RPMI8226 (cell line): Measurements from ENCODE around the gene SLC25A21.
"Not testable (repeated sequence)": the region's sequence is repeated elsewhere in the genome, so short reads cannot be mapped to it uniquely, and the experiment has no call there.

Source experiments
- DNase-seq: peaks from one replicate; pipeline ENCODE4 v3.0.0-alpha.2; 2015

The SLC25A21 gene

DNA sequence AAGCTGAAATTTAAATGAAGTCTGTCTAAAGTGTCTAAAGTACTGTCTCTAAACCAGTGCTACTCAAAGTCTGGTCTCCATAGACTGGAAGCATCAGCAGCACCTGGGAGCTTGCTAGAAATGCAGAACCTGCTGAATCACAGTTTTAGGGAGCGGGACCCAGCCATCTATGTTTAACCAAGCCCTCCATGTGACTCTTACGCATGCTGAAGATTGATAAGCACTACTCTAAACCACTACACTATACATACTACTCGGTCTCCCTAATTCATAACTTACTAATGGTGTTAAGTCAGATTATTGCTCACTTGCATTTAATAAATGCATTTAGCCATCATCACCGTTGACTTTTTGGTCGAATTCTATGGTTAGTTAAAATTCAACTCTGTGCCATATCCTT lies 88.8 kb downstream of the SLC25A21 start:
- no peak for DNase-seq

DNA sequence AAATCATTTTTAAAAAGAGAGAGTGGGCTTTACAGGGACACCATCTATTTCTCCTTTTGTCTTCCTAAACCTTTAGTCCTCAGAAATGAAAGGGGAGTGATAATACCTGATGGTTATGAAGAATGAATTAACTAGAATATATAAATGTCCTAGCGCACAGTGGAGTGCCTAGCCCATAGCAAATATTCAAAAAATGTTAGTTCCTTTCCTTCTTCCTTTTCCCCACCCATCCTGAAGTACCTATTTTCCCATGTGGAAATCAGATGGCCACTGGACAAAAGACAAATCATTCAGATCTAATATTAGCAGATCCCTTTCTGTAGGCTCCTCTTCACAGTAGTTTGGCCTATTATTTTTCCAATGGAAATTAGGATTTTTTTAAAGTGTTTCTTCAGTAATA lies 90.0 kb downstream of the SLC25A21 start:
- DNase-seq: no peak

DNA sequence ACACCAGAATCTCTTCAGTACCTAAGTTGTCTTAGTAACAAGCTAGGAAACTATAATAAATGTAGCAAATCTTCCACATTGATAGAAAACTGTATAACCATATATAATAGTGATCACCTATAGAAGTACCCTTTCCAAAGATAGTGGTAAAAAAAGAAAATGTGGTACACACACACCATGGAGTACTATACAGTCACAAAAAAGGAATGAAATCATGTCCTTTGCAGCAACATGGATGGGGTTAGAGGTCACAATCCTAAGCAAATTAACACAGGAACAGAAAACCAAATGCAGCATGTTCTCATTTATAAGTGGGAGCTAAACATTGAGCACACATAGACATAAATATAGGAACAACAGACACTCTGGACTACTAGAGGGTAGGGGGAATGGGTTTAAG lies 90.5 kb downstream of the SLC25A21 start:
- no peak for DNase-seq

DNA sequence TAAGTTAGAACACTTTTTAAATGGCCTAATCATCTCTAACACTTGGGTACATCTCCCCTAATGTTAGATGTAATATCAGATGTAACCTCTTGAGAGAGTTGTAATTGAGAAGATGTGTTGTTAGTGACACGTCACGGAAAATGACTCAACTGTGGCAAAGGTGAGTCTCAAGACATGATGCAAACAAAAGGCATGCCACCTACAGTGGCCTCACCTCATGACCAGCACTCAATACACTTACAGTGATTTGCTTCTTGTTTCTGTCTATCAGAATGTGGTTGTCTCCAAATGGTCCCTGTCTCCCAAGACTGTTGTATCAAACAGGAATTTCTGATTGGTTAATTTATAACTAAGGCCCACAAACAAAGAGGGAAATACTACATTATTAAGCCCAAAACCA lies 91.2 kb downstream of the SLC25A21 start:
- DNase-seq: no peak

DNA sequence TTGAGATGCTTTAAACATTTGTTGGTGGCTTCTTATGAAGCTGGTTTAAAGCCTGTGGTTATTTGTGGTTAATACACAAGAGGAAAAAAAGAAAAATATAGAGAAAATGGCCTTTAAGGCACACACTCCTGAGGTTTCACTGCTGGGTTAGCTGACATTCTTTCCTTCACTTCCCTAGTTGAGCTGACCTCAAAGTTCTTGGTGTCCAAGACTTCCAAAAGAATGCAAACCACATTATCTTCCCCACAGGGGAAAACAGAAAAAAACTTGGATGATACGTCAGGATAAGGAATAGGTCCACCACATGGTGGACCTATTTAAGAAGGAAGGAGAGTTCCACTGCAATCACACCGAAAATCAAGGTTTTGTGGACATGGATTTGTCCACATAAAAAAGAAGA lies 94.3 kb downstream of the SLC25A21 start:
- no peak for DNase-seq

DNA sequence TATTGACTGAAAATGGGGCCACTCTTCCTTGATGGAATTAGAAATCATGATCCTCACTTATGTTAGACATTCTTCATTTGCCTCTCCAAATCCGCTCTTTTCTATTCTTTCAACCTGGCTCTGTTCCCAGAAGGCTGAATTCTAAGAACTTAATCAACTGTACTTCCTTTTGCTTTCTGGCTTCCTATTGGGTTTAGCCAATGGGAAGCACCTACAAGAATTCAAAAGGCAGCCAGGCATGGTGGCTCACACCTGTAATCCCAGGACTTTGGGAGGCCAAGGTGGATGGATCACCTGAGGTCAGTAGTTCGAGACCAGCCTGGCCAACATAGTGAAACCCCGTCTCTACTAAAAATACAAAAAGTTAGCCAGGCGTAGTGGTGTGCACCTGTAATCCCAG lies 98.1 kb downstream of the SLC25A21 start:
- not testable (repeated sequence) for DNase-seq

DNA sequence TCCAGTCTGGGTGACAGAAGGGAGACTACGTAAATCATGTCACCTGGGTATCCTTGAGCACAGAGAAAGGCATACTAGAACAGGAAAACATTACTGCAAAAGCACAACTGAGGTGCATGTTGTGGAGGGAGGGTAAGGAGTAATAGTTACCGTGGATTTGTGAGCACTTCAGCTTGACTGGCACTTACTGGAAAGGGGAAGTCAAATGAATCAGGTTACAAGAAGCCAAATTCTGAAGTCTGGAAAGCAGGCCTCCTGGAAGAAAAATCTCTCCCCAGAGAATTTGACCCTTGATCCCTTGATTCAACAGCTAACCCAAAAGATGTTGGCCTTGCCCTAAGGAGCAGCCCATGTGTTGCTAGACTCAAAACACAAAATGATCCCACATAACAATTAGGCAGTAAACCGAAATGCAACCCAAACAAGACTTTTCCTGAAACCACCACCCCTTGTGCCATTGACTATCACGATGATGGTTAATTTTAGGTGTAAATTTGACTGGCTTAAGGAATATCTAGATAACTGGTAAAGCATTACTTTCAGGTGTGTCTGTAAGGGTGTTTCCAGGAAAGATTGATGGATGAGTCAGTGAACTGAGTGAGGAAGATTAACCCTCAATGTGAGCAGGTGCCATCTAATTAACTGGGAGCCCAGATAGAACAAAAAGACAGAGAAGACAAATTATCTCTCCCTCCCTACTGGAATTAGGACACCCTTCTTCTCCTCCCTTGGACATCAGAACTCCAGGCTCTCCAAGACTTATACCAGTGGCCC lies 108.8 kb downstream of the SLC25A21 start:
- DNase-seq: no peak

DNA sequence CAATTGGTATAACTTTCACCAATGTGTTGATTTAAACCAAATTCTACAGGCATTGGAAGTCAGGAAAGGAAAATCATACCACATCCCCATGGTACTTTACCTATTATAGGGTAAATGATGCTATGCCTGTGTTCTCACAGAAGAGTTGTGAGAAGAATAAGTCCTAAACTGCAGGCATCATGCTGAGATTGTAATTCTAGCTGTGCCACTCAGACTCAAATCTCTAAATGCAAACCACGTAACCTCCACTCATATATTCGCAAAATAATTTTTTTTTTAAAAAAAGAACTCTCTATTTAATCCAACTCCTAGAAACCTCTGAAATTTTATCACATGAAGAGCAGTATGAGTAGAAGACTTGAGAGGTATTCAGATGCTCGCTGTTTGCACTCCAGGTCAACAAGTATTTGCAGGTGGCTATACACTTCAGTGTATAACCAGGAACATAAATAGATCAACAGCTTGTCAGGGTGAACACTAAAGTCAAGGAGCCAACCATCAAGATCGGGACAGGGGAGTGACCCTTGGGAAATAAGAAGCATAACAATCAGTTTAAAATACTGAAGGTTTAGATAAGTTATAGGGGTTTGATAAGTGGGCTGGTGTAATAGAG lies 110.1 kb downstream of the SLC25A21 start:
- DNase-seq: no peak

DNA sequence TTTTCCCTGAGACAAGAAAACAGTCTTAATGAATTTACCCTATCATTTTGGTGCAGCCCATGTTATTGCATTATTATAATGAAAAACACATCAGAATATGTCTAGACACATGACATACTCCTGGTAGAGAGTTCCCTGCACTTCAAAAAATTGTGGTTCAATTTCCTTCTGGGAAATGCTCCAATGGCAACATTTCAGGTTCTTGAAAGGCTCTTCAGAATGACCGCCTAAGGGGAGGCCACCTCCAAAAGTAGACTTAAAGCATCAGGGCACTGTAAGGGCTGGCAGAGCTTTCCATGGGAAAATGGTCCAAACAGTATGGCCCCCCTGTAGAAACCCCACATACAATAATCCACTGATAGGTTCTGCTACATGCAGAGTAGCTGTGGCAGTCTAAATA lies 110.7 kb downstream of the SLC25A21 start:
- no peak for DNase-seq

DNA sequence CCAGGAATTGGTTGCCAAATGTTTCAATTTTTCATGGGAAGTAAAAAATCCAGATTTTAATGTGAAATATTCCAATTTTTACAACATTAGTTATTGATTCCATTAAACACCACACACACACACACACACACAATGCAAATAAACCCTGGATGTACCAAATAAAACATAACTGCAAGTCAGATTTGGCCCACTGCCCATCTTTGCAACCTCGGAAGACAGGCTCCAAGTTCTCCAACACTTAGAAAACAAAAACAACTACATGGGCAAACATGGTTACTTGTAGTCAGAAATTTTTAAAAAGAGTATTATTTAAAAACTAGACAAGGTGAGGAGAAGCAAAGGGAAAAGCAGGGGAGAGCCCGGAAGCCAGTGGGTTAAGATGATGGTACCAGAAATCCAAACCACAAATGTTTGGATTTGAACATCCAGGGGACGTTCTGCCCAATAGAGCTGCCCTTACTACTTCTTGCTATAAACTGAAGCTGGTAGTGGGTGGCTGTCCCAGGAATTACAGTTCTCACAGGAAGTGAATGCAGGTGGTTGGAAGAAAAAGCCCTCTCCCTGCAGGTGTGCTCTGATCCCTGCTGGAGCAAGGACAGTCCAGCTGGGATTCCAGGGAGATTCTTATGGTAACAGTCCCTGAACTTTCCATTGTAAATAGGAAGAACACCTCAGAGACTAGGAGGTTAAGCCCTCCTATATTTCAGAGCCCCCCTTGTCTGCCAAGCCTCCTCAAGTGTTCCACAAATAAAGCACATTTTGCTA lies 111.7 kb downstream of the SLC25A21 start:
- DNase-seq: no peak

DNA sequence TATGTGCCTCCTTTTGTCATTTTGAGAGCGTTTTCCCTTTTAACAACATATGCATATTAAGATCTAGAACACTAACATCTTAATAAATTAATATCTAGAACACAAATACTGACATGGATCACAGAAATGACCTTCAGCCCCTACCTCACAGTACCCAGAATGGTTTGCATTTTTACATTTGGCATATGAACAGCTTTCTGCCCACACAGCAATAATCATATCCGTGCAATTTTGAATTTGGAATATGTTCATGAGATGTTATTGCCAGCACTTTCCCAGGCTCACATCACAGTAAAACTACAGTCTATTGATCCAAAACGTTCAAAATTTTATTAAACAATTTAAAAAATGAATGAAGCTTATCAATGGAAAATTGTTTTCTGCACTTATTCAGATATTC lies 114.6 kb downstream of the SLC25A21 start:
- DNase-seq: no peak

DNA sequence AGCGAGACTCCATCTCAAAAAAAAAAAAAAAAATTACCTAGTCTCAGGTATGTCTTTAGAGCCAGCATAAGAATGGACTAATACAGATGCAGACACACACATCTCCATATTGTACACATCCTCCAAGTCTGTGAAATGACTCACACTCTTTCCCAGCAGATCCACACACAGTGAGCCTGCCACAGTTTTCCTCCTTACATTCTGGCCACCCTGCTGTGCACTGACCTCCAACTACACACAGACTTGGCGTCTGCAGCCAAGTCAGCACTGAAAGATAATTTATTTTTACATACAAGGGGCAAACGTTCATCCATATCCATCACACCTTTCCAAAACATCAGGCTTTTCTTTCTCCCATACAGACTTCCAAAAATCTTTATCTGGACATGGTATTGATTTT lies 115.9 kb downstream of the SLC25A21 start:
- DNase-seq: no peak

DNA sequence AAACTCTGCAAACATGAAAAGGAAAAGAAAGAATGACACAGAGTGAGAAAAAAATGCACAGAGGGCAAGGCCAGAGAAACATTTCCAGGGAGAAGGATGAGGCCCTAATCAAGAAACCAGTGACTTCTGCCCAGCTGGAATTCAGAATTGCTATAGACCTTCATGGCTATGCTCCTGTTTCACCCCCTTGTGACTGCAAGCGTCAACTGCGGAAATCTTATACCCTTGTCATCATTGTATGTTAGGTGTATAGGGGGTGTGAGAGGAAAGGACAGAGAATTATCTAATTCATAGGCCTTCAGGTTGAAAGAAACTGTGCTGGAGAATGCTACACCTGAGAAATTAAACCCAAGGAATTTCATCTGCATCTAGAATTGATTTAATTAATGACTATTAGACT lies 117.5 kb downstream of the SLC25A21 start:
- no peak for DNase-seq

DNA sequence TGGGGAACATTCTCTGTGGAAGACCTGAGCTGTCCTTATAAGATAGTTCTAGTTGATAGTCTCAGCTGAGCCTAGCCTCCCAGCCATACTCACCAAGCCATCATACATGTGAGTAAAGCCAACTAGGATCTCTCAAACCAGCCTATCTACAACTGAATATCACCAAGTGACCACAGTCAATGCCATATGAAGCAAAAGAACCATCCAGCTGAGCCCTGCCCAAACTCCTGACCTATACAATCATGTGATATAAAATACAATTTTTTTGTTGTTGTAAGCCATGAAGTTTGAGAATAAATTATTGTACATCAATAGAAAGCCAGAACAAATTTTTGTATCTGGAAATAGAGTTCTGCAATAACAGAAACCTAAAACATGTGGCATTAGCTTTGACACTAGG lies 118.3 kb downstream of the SLC25A21 start:
- no peak for DNase-seq

DNA sequence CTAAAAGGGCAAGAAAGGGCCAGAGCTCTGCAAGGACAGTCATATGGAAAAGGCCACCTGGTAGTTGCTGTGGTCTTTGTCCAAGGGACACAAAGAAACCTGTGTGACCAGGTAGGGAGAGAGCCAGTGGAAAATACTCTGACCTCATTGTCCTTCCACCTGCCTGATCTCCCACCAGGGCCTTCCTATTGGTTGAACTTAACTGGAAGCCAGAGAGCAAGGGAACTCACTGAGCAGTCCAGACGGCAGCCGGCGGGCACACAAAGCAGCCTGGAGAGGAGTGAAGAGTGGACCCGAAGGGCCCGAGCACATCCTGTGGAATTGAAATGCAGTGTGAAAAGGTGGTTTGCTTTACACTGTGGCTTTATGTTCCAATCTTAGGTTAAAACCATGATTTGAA lies 120.7 kb downstream of the SLC25A21 start:
- no peak for DNase-seq

DNA sequence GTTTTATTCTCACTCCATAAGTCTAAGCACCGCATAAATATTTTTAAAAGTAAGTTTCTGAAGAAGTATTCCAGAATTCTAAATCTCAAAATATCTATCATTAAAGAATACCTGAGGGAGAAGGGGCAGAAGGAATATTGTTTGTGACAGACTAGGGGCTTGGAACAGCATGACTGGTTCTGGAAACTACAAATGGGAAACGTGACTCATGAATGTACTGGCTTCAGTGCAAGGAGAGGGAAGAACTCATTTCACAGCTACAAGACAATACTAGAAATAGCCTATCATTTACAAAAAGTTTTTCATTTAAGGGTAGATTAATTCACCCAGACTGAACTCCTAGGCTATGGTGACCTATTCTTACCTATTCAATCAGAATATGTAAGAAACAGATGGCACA lies 121.3 kb downstream of the SLC25A21 start:
- no peak for DNase-seq

DNA sequence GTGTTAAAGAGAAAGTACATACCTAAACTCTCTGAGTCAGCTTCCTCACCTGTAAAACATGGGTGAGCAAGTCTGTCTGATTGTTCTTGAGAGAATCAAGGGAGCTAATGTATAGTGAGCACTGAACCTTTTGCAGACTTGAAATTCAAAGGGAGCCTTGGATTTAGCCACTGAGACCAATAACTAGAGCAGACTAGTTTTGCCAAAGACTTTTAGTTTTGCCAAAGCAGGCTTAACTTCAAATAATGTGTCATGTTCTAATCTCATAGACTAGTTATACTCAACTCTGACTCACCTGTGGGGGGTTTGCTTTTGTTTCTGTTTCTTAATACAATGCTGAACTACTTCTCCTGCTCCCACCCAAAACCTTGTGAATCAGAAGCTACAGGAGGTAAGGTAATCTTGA lies 123.7 kb downstream of the SLC25A21 start:
- DNase-seq: no peak

DNA sequence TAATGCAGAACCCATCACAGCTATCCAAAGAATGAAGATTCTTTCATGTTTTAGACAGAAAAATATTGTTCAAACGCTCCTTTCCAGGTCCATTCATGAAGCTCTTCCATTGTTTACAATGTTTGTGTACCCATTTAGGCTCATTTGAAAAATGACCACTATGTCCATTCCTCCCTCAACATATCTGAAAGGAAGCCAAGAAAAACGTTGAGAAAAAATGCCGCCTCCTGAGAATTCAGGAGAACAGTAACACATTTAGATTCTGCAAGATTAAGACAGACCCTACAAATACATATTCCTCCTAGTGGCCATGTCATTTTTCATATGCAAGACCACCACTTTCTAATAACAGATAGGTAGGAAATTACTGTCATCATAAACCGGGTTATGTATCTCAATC lies 124.4 kb downstream of the SLC25A21 start:
- no peak for DNase-seq

DNA sequence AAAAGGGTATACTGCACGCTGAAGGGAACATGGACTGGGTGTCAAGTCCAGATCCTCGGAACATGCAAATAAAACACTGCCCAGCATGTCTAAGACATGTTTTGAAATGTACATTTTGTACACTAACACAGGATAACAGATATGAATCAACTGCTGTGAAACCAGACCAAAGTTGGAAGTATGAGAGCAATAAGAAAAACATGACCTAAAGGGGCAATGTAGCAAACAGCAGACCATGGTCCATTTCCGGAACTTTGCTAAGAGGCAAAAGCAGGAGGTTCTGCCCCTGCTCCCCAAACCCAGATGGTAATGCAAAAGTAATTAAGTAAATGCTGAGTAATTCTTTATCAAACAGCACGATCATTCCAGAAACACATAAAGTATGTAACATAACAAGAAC lies 125.2 kb downstream of the SLC25A21 start:
- DNase-seq: no peak

DNA sequence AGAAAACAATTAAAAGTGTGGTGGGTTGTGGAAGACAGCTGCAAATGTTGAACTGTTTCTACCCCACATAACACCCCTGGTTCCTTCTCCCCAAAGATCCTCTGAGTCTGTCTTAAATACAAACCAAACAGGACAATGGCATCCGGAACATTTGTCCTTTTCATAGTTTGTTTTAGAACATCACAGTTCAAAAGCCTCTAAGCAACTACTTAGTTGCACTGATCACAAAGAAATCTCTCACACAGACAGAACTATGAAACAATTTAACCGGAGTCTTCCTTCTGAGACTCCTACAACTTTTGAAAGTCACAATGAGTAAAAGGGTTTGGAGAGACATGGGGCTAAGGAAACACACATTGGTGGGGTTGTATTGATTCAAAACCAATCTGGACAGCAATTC lies 125.6 kb downstream of the SLC25A21 start:
- DNase-seq: no peak

DNA sequence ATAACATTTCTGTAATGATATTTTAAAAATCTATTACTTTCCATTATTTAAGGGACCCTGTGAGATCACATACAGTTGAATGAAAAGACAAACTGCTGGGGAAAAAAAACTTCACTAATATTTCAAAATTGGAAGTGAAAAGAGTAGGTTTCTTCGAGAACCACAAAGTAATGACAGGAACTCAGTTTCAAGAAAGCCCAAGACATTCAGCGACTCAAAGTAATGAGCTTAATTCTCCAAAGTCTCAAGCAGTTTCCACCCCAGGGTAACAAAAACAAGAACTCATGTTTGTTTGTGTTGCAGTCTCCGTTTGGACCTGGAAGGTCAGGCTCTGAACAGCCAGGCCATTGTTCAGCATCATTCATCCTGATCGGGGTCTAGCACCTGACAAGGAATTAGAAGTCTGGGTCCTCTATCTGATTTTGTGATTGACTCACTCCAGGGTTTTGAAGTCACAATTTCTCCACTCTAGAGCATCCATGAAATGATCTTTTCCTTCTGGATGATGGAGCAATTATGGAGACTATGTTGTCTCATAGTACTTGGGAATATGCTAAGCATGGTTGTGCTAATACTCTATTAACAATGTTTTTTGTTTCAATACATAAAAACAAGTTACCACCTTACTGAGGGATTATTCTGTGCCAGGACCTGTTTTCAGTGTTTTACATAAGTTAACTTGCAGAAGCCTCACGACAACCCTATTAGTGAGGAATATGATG lies 126.9 kb downstream of the SLC25A21 start:
- no peak for DNase-seq

DNA sequence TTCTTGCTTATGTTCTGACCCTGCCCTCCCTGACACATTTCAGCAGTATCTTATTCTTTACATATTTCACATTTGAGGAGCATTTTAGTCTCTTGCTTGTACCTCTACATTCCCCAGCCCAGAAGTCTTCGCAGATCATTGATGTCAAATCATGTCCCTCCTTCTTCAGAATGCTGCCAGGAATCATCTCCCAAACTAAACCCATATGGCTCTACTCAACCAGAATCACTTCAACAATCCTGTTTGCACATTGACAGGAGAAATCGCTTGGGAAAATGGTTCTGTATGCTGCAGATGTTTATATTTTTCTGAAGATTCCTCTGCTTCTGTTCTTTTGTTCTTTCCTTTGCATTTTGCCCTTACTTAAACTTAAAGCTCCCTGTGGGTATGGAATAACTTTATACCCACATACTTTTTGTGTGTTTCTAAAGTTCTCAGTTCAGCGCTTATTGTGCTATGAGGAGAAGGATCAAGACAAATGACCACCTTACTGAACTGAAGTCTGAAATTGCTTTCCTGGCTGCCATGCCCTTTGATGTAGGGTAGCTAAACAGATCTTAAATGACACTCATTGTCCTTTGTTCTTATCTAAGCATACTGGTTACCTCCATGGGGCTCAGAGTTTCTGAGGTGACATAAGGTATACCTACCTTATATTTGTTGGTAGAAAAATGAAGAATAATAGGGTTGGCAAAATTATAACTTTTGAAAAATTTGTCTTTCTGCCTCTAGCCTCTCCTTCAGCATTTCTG lies 134.6 kb downstream of the SLC25A21 start:
- DNase-seq: no peak
